GM23338 (cell line): ENCODE measurements around the gene NEU3. TPM values are rescaled to one million over a fixed set of nuclear protein-coding genes. Genes with fewer than 3 reads are reported as not detected.

ENCODE experiments used
- ATAC-seq: fragments of 200-7000 bp; cut with Tn5 transposase; 3 replicates; pipeline ENCODE4 v1.9.1; 2020
- DNase-seq: peaks from one replicate; pipeline ENCODE4 v3.0.0-alpha.2; 2015; ENCODE audit warnings: low spot score
- H2AFZ ChIP-seq: fragments of 200-600 bp; sonication (generic); 2 replicates; pipeline ENCODE4 v1.8.0; 2016; ENCODE audit warnings: antibody characterized with exemption, mild to moderate bottlenecking, moderate library complexity
- H3F3A ChIP-seq: fragments of 200-600 bp; sonication (generic); replicated peaks from 2 replicates; pipeline ENCODE4 v1.8.0; 2017; ENCODE audit warnings: antibody characterized with exemption, mixed run types, low read depth
- H3K27ac ChIP-seq: fragments of 200-600 bp; sonication (generic); 2 replicates; pipeline ENCODE4 v1.6.1; 2016; ENCODE audit warnings: low read depth
- H3K27me3 ChIP-seq: fragments of 200-600 bp; sonication (generic); 2 replicates; pipeline ENCODE4 v1.8.0; 2016; ENCODE audit warnings: mild to moderate bottlenecking, mixed run types, moderate library complexity; ENCODE audit not compliant: insufficient read depth
- H3K36me3 ChIP-seq: fragments of 200-600 bp; sonication (generic); 2 replicates; pipeline ENCODE4 v1.8.0; 2016; ENCODE audit warnings: mild to moderate bottlenecking; ENCODE audit not compliant: insufficient read depth
- H3K4me1 ChIP-seq: fragments of 200-600 bp; sonication (generic); 2 replicates; pipeline ENCODE4 v1.8.0; 2016; ENCODE audit warnings: mild to moderate bottlenecking, moderate library complexity; ENCODE audit not compliant: insufficient read depth
- H3K4me2 ChIP-seq: fragments of 200-600 bp; sonication (generic); 2 replicates; pipeline ENCODE4 v1.7.1; 2017; ENCODE audit warnings: mixed run types
- H3K4me3 ChIP-seq: fragments of 200-600 bp; sonication (generic); 2 replicates; pipeline ENCODE4 v1.6.1; 2016; ENCODE audit warnings: mixed run types
- H3K79me2 ChIP-seq: fragments of 200-600 bp; sonication (generic); replicated peaks from 2 replicates; pipeline ENCODE4 v1.8.0; 2017; ENCODE audit warnings: mild to moderate bottlenecking; ENCODE audit not compliant: insufficient read depth
- H3K9me2 ChIP-seq: fragments of 200-600 bp; sonication (generic); 2 replicates; pipeline ENCODE4 v1.8.0; 2017; ENCODE audit not compliant: insufficient read depth
- H4K20me1 ChIP-seq: fragments of 200-600 bp; sonication (generic); replicated peaks from 2 replicates; pipeline ENCODE4 v1.8.0; 2017; ENCODE audit warnings: mild to moderate bottlenecking; ENCODE audit not compliant: insufficient read depth
- H3K27ac Mint-ChIP-seq: 2 replicates; pipeline ENCODE4 v1.8.0; 2020; ENCODE audit warnings: inconsistent platforms, mild to moderate bottlenecking, moderate library complexity, mixed read lengths
- H3K27me3 Mint-ChIP-seq: 3 replicates; pipeline ENCODE4 v1.8.0; 2022; ENCODE audit warnings: low read depth, mild to moderate bottlenecking, moderate library complexity, mixed read lengths, inconsistent platforms; ENCODE audit not compliant: insufficient read depth, poor library complexity
- H3K36me3 Mint-ChIP-seq: 3 replicates; pipeline ENCODE4 v1.8.0; 2021; ENCODE audit warnings: low read depth, mild to moderate bottlenecking, inconsistent platforms, moderate library complexity, mixed read lengths
- H3K4me1 Mint-ChIP-seq: 3 replicates; pipeline ENCODE4 v1.8.0; 2020; ENCODE audit warnings: mild to moderate bottlenecking, inconsistent platforms, mixed read lengths
- H3K4me3 Mint-ChIP-seq: 3 replicates; pipeline ENCODE4 v1.8.0; 2021; ENCODE audit warnings: moderate library complexity, mild to moderate bottlenecking, inconsistent platforms, mixed read lengths
- H3K9me3 Mint-ChIP-seq: 3 replicates; pipeline ENCODE4 v1.8.0; 2020; ENCODE audit warnings: moderate library complexity, mild to moderate bottlenecking, inconsistent platforms, mixed read lengths
- CREB1 ChIP-seq: fragments of 250-450 bp; sonication (Bioruptor Pico); IDR thresholded peaks from 2 replicates; pipeline ENCODE4 v1.5.0; 2020; ENCODE audit warnings: low read depth, mild to moderate bottlenecking, moderate library complexity
- EZH2 ChIP-seq: fragments of 200-600 bp; sonication (generic); IDR thresholded peaks from one replicate; pipeline ENCODE4 v1.8.0; 2017; ENCODE audit warnings: antibody characterized with exemption, mild to moderate bottlenecking, low read depth; ENCODE audit not compliant: unreplicated experiment
- EZH2phosphoT487 ChIP-seq: fragments of 200-600 bp; sonication (generic); IDR thresholded peaks from one replicate; pipeline ENCODE4 v1.8.1; 2018; ENCODE audit warnings: antibody characterized with exemption; ENCODE audit not compliant: unreplicated experiment
- JUNB ChIP-seq: IDR thresholded peaks from one replicate; pipeline ENCODE4 v1.6.1; 2016; ENCODE audit warnings: antibody characterized with exemption; ENCODE audit not compliant: unreplicated experiment
- NANOG ChIP-seq: IDR thresholded peaks from 2 replicates; pipeline ENCODE4 v1.6.1; 2016; ENCODE audit warnings: antibody characterized with exemption, borderline replicate concordance
- POLR2AphosphoS5 ChIP-seq: IDR thresholded peaks from 2 replicates; pipeline ENCODE4 v1.6.1; 2016; ENCODE audit warnings: antibody characterized with exemption, low read depth
- STAT1 ChIP-seq: IDR thresholded peaks from one replicate; pipeline ENCODE4 v1.6.1; 2016; ENCODE audit warnings: antibody characterized with exemption; ENCODE audit not compliant: unreplicated experiment
- ZNF114 ChIP-seq: fragments of 250-450 bp; sonication (Bioruptor Pico); IDR thresholded peaks from 2 replicates; pipeline ENCODE4 v1.5.0; 2020; ENCODE audit warnings: mild to moderate bottlenecking, moderate library complexity
- ZNF331 ChIP-seq: fragments of 250-450 bp; sonication (Bioruptor Pico); IDR thresholded peaks from 2 replicates; pipeline ENCODE4 v1.5.0; 2020; ENCODE audit warnings: low read depth, mild to moderate bottlenecking, moderate library complexity
- polyA plus RNA-seq: library from polyadenylated mRNA; unstranded; fragments of >200 nt; fragmentation: Nextera tagmentation; extraction: Ambion mirVana; gene quantifications from 2 replicates; pipeline ENCODE4 v1.2.1, GENCODE V29; 2016
- total RNA-seq: library from RNA; depleted of rRNA; stranded (reverse); fragments of >200 nt; shearing (Covaris generic); gene quantifications from 2 replicates; pipeline ENCODE4 v1.2.3, GENCODE V29; 2014
- TF ChIP-seq, protein P1 (sequence below): fragments of 250-450 bp; sonication (Bioruptor Pico); IDR thresholded peaks from 2 replicates; pipeline ENCODE4 v1.5.0; 2020; ENCODE audit warnings: mild to moderate bottlenecking, moderate library complexity
- TF ChIP-seq, protein P2 (sequence below): IDR thresholded peaks from 2 replicates; pipeline ENCODE4 v1.6.1; 2016; ENCODE audit warnings: antibody characterized with exemption
- TF ChIP-seq, protein P3 (sequence below), 2 experiments: fragments of 200-600 bp in 1 of 2; sonication (generic) in 1 of 2; conservative IDR thresholded peaks; 2 replicates each; pipeline versions ENCODE4 v1.5.1 to v1.6.1; 2016 to 2017; ENCODE audit warnings: antibody characterized with exemption in 2 of 2, low read depth in 2 of 2, mild to moderate bottlenecking in 2 of 2, moderate library complexity in 1 of 2
- TF ChIP-seq, protein P4 (sequence below): IDR thresholded peaks from one replicate; pipeline ENCODE4 v1.6.1; 2018; ENCODE audit warnings: antibody characterized with exemption; ENCODE audit not compliant: unreplicated experiment

The NEU3 gene
- total and polyA plus RNA-seq, 2 experiments from 2014 or later = 2.8 to 25.9 TPM

DNA sequence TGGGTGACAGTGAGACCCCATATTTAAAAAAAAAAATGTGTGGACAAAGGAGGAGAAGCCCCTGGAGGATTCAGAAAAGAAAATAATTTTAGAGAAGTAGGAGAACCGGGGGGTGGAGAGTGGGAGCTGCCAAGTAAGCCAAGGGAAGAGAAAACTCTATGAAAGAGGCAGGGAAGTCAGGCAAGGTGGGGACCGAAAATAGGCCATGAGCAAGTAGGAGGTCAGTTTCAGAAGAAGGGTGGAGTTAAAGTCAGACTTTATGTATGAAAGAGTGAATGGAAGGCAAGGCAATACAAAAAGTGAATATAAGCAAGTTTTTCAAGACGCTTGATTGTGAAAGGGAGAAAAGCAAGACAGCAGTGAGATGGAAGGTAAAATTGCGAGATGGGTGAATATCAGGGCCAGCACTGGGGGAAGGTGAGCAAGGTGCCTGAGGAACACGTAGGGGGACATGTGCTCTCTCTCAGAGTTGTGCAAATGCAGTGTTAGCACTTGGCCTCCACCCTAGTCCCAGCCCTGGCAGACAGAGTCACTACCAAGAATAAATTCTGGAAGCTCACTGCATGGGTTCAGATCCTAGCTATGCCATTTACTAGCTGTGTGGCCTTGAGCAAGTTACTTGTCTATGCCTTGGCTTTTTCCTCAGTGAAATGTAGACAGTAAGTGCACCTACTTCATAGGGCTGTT is 46.5 kb upstream of the NEU3 start:
- Histone ChIP-seq H3K4me2 (no peak overlapping the region), H2AFZ (no peak overlapping the region)
- no peak for ATAC-seq

More for the DNA sequence above, 46.5 kb upstream of the NEU3 start:
- no peak overlapping the region for H3K4me3 Mint-ChIP-seq
- H3K4me3 ChIP-seq = no peak overlapping the region
- no peak overlapping the region for H3K27ac Mint-ChIP-seq
- no peaks in the 10 kb centered on the region for H3K27me3 Mint-ChIP-seq
- H3F3A ChIP-seq = no peaks in the 10 kb centered on the region
- no peaks in the 10 kb centered on the region for H3K9me3 Mint-ChIP-seq
- H3K9me2 ChIP-seq = no peaks in the 10 kb centered on the region
- no peaks in the 10 kb centered on the region for H3K36me3 Mint-ChIP-seq
- H3K4me1 ChIP-seq = no peaks in the 10 kb centered on the region
- no peaks in the 10 kb centered on the region for H3K27me3 ChIP-seq
- no peaks in the 10 kb centered on the region for H4K20me1 ChIP-seq
- H3K36me3 ChIP-seq = no peaks in the 10 kb centered on the region
- no peak for TF ChIP-seq STAT1
- TF ChIP-seq ZNF331 = no peak
- no peak for TF ChIP-seq CREB1 (CRISPR knock-in tag)
- no peak for TF ChIP-seq ZNF114 (CRISPR knock-in tag)
- no peak for TF ChIP-seq POLR2AphosphoS5
- TF ChIP-seq, protein P1, sequence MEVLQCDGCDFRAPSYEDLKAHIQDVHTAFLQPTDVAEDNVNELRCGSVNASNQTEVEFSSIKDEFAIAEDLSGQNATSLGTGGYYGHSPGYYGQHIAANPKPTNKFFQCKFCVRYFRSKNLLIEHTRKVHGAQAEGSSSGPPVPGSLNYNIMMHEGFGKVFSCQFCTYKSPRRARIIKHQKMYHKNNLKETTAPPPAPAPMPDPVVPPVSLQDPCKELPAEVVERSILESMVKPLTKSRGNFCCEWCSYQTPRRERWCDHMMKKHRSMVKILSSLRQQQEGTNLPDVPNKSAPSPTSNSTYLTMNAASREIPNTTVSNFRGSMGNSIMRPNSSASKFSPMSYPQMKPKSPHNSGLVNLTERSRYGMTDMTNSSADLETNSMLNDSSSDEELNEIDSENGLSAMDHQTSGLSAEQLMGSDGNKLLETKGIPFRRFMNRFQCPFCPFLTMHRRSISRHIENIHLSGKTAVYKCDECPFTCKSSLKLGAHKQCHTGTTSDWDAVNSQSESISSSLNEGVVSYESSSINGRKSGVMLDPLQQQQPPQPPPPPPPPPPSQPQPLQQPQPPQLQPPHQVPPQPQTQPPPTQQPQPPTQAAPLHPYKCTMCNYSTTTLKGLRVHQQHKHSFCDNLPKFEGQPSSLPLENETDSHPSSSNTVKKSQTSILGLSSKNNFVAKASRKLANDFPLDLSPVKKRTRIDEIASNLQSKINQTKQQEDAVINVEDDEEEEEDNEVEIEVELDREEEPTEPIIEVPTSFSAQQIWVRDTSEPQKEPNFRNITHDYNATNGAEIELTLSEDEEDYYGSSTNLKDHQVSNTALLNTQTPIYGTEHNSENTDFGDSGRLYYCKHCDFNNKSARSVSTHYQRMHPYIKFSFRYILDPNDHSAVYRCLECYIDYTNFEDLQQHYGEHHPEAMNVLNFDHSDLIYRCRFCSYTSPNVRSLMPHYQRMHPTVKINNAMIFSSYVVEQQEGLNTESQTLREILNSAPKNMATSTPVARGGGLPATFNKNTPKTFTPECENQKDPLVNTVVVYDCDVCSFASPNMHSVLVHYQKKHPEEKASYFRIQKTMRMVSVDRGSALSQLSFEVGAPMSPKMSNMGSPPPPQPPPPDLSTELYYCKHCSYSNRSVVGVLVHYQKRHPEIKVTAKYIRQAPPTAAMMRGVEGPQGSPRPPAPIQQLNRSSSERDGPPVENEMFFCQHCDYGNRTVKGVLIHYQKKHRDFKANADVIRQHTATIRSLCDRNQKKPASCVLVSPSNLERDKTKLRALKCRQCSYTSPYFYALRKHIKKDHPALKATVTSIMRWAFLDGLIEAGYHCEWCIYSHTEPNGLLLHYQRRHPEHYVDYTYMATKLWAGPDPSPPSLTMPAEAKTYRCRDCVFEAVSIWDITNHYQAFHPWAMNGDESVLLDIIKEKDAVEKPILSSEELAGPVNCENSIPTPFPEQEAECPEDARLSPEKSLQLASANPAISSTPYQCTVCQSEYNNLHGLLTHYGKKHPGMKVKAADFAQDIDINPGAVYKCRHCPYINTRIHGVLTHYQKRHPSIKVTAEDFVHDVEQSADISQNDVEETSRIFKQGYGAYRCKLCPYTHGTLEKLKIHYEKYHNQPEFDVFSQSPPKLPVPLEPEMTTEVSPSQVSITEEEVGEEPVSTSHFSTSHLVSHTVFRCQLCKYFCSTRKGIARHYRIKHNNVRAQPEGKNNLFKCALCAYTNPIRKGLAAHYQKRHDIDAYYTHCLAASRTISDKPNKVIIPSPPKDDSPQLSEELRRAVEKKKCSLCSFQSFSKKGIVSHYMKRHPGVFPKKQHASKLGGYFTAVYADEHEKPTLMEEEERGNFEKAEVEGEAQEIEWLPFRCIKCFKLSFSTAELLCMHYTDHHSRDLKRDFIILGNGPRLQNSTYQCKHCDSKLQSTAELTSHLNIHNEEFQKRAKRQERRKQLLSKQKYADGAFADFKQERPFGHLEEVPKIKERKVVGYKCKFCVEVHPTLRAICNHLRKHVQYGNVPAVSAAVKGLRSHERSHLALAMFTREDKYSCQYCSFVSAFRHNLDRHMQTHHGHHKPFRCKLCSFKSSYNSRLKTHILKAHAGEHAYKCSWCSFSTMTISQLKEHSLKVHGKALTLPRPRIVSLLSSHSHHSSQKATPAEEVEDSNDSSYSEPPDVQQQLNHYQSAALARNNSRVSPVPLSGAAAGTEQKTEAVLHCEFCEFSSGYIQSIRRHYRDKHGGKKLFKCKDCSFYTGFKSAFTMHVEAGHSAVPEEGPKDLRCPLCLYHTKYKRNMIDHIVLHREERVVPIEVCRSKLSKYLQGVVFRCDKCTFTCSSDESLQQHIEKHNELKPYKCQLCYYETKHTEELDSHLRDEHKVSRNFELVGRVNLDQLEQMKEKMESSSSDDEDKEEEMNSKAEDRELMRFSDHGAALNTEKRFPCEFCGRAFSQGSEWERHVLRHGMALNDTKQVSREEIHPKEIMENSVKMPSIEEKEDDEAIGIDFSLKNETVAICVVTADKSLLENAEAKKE (CRISPR knock-in tag) = no peak
- TF ChIP-seq NANOG = no peak
- TF ChIP-seq EZH2phosphoT487 = no peak
- TF ChIP-seq EZH2 = no peak
- no peak for TF ChIP-seq JUNB
- TF ChIP-seq, protein P2, sequence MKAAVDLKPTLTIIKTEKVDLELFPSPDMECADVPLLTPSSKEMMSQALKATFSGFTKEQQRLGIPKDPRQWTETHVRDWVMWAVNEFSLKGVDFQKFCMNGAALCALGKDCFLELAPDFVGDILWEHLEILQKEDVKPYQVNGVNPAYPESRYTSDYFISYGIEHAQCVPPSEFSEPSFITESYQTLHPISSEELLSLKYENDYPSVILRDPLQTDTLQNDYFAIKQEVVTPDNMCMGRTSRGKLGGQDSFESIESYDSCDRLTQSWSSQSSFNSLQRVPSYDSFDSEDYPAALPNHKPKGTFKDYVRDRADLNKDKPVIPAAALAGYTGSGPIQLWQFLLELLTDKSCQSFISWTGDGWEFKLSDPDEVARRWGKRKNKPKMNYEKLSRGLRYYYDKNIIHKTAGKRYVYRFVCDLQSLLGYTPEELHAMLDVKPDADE = no peak
- TF ChIP-seq, protein P3, sequence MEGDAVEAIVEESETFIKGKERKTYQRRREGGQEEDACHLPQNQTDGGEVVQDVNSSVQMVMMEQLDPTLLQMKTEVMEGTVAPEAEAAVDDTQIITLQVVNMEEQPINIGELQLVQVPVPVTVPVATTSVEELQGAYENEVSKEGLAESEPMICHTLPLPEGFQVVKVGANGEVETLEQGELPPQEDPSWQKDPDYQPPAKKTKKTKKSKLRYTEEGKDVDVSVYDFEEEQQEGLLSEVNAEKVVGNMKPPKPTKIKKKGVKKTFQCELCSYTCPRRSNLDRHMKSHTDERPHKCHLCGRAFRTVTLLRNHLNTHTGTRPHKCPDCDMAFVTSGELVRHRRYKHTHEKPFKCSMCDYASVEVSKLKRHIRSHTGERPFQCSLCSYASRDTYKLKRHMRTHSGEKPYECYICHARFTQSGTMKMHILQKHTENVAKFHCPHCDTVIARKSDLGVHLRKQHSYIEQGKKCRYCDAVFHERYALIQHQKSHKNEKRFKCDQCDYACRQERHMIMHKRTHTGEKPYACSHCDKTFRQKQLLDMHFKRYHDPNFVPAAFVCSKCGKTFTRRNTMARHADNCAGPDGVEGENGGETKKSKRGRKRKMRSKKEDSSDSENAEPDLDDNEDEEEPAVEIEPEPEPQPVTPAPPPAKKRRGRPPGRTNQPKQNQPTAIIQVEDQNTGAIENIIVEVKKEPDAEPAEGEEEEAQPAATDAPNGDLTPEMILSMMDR (conservative IDR thresholded peaks at IDR 0.05; ENCODE audit: low read depth in 2 of 2) = no peak
- TF ChIP-seq, protein P4, sequence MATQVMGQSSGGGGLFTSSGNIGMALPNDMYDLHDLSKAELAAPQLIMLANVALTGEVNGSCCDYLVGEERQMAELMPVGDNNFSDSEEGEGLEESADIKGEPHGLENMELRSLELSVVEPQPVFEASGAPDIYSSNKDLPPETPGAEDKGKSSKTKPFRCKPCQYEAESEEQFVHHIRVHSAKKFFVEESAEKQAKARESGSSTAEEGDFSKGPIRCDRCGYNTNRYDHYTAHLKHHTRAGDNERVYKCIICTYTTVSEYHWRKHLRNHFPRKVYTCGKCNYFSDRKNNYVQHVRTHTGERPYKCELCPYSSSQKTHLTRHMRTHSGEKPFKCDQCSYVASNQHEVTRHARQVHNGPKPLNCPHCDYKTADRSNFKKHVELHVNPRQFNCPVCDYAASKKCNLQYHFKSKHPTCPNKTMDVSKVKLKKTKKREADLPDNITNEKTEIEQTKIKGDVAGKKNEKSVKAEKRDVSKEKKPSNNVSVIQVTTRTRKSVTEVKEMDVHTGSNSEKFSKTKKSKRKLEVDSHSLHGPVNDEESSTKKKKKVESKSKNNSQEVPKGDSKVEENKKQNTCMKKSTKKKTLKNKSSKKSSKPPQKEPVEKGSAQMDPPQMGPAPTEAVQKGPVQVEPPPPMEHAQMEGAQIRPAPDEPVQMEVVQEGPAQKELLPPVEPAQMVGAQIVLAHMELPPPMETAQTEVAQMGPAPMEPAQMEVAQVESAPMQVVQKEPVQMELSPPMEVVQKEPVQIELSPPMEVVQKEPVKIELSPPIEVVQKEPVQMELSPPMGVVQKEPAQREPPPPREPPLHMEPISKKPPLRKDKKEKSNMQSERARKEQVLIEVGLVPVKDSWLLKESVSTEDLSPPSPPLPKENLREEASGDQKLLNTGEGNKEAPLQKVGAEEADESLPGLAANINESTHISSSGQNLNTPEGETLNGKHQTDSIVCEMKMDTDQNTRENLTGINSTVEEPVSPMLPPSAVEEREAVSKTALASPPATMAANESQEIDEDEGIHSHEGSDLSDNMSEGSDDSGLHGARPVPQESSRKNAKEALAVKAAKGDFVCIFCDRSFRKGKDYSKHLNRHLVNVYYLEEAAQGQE = no peak
- H3K27ac ChIP-seq = no peak overlapping the region
- no peak for DNase-seq
- H3K79me2 ChIP-seq = no peaks in the 10 kb centered on the region
- H3K4me1 Mint-ChIP-seq = no peaks in the 10 kb centered on the region
